HG03095 (cell line): ENCODE data around the gene PCDH10.
"Not testable (repeated sequence)": the region's sequence is repeated elsewhere in the genome, so short reads cannot be mapped to it uniquely, and the experiment has no call there.

ENCODE experiments used
- ATAC-seq: cut with Tn5 transposase; IDR thresholded peaks from one replicate; pipeline ENCODE4 v1.9.1; 2021; ENCODE audit warnings: moderate library complexity; ENCODE audit not compliant: unreplicated experiment

Gene PCDH10

GRCh38 chr4:133208694-133209285 is 59.7 kb downstream of the PCDH10 start:
- no peak for ATAC-seq

GRCh38 chr4:133233922-133234321 is 84.8 kb downstream of the PCDH10 start:
- ATAC-seq = no peak

GRCh38 chr4:133240451-133240850 is 91.4 kb downstream of the PCDH10 start:
- ATAC-seq = not testable (repeated sequence)
